Activated naive CD4-positive, alpha-beta T cell treated with anti-CD3 and anti-CD28 coated beads, Interleukin-2, amount 50 U/mL, for 24 hours (primary cell): ENCODE data around the gene NAE1.
A peak's percentile ranks its signal among the peaks of the same experiment; 100 is the strongest.

Experiments used
- H3K27ac Mint-ChIP-seq: one replicate; pipeline ENCODE4 v1.8.0; 2021; ENCODE audit warnings: mild to moderate bottlenecking, mixed read lengths
- H3K27me3 Mint-ChIP-seq: one replicate; pipeline ENCODE4 v1.8.0; 2021; ENCODE audit warnings: mixed read lengths
- H3K36me3 Mint-ChIP-seq: one replicate; pipeline ENCODE4 v1.8.0; 2021; ENCODE audit warnings: mixed read lengths
- H3K4me1 Mint-ChIP-seq: one replicate; pipeline ENCODE4 v1.8.0; 2021; ENCODE audit warnings: mixed read lengths
- H3K4me3 Mint-ChIP-seq: one replicate; pipeline ENCODE4 v1.8.0; 2021; ENCODE audit warnings: mild to moderate bottlenecking, mixed read lengths
- H3K9me3 Mint-ChIP-seq: one replicate; pipeline ENCODE4 v1.8.0; 2021; ENCODE audit warnings: mixed read lengths

Gene NAE1

DNA sequence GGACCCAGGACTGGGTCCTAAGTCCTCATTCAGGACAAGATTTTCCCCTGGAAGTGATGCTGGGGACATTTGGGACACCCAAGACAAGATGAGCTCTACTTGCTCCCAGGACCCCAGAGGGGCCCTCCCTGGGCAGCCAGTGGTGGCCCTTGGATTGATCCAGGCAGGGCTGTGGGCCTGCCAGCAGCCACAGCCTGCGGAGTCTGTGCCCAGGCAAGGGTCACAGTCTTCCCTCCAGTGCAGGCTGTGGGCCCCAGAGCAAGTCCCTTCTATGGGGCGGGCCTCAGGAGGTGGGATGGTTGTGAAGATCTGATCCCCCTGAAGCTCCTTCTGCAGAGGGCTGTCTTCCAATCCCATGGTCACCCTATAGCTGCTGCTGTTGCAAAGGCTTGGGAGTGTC, 26.0 kb upstream of the NAE1 start:
- no peaks in the 10 kb centered on the region for H3K9me3 Mint-ChIP-seq
- H3K27me3 Mint-ChIP-seq = no peaks in the 10 kb centered on the region
- H3K4me3 Mint-ChIP-seq = no peak overlapping the region
- H3K4me1 Mint-ChIP-seq = no peaks in the 10 kb centered on the region
- H3K27ac Mint-ChIP-seq = no peak overlapping the region
- H3K36me3 Mint-ChIP-seq = no peaks in the 10 kb centered on the region

DNA sequence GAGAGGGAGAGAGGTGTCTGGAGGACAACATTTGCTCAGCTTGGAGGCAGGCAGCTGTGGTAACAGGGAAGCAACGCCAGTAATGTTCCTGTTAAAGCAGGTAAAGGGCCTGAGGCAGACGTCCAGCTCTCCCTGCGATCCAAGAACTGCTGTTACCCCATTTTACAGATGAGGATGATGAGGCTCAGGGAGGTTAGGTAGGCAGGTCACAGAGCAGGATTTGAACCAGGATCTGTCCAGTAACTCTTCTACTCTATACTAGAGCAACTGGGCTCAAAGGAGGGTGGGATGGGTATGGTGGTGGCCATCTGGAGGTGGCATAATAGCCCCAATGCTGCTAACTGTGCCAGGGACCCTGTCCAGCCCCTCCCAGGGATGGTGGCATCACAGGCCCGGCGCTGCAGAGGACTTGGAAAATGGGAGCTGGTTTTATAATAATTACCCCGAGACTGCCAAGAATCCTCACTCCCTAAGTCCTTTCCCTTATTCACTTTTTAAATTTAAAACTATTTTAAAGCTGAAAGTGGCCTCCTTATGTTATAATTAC, 25.5 kb upstream of the NAE1 start:
- Mint-ChIP-seq H3K9me3 (no peaks in the 10 kb centered on the region), H3K27me3 (no peaks in the 10 kb centered on the region), H3K4me1 (no peaks in the 10 kb centered on the region), H3K4me3 (no peak overlapping the region), H3K27ac (no peak overlapping the region), H3K36me3 (no peaks in the 10 kb centered on the region)

DNA sequence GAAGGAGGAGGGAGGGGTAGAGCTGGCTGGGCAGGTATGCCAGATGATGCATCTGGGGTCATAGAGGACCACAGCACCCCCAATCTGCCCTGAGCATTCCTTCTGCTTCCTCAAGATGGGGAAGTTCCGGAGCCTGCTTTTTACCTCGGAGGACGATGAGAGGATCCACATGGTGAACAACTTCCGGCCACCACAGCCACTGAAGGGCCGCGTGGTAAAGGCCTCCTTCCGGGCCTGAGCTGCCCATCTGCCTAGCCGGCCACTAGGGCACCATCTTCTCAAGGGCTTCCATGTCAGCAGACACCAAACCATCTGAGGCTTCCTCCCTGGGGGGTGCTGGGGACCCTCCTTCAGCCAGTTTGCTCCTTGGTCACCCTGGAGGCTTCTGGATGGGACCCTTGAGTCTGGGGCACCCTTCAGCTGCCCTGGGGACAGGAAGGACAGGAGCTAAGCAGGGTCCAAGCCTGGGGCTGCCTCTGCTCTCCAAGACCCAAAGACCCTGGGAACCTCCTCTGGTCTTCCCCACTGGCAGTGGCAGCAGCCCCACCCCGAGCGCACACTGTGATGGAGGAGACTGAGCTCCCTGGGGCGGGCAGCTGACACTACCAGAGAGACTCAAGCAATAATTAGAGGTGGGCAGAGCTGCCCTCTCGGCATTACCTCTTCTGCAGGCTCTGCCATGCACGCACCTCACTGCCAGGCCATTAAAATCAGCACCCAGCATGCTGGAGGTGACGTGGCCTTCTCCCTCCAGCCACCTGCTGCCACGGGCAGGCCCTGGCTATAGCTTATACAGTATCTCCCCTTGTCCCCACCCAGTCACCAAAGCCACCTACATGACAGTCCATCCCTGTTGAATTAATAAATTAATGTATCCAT, 22.7 kb upstream of the NAE1 start:
- H3K36me3 Mint-ChIP-seq = no peaks in the 10 kb centered on the region

DNA sequence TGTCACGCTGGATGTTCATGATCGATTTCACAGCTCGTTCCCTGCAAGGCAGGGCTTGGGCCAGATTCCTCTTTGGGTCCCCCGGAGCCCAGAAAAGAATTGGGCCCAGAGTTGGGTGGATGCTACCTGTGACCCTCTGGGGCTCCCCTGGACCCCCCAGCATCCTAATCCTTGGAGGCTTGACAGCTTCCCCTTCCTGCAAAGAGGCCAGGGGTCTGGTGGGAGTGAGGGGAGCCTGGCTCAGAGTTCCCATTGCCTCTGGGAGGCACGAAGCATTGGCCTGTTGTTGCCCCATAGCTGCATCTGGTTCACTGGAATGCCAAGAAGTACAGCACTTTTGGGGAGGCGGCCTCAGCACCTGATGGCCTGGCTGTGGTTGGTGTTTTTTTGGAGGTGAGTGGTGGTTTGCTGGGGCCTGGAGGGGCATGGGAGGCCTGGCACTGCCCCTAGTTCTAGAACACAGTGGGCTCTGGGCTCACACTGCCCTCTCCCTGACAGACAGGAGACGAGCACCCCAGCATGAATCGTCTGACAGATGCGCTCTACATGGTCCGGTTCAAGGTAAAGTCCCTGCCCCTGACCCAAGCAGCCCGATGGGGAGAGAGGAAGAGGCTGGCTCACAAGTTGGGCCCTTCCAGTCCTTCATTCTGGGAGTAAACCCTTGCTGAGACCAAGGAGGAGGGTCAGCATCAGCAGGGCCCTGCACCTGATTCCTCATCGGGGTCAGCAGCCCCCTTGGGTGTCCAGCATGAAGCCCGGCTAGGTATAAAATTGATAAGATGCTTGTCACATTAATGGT, 20.6 kb upstream of the NAE1 start:
- Mint-ChIP-seq H3K4me1 (no peaks in the 10 kb centered on the region), H3K27ac (no peak overlapping the region)

More for the DNA sequence above, 22.7 kb upstream of the NAE1 start:
- Mint-ChIP-seq H3K27me3 (no peaks in the 10 kb centered on the region), H3K9me3 (no peaks in the 10 kb centered on the region), H3K27ac (no peak overlapping the region), H3K4me1 (no peaks in the 10 kb centered on the region), H3K4me3 (no peak overlapping the region)

DNA sequence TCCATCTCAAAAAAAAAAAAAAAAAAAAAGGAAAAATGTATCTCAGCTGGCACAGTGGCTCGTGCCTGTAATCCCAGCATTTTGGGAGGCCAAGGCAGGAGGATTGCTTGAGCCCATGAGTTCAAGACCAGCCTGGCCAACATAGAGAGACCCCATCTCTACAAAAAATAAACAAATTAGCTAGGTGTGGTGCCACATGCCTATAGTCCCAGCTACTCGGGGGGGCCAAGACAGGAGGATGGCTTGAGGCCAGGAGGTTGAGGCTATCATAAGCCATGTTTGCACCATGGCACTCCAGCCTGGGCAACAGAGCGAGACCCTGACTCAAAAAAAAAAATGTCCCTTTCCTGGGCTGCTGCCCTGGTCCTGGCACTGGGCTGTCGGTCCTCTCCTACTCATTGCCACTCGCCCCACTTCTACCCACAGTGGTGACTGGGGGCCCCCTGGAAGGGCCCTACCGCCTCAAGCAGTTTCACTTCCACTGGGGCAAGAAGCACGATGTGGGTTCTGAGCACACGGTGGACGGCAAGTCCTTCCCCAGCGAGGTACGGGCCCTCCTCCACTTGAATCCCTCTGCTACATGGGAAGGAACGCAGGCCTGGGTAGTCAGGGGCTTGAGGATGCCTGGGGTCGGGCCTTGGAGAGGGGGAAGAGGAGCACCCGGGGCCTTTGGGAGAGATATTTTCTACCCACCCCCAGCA, 19.5 kb upstream of the NAE1 start:
- Mint-ChIP-seq H3K4me1 (no peaks in the 10 kb centered on the region), H3K4me3 (no peak overlapping the region), H3K27me3 (peaks cover 10% of the 10 kb centered on the region), H3K9me3 (no peaks in the 10 kb centered on the region), H3K27ac (no peak overlapping the region), H3K36me3 (no peaks in the 10 kb centered on the region)

More for the DNA sequence above, 20.6 kb upstream of the NAE1 start:
- Mint-ChIP-seq H3K36me3 (no peaks in the 10 kb centered on the region), H3K9me3 (no peaks in the 10 kb centered on the region), H3K27me3 (peaks cover under 1% of the 10 kb centered on the region), H3K4me3 (no peak overlapping the region)

DNA sequence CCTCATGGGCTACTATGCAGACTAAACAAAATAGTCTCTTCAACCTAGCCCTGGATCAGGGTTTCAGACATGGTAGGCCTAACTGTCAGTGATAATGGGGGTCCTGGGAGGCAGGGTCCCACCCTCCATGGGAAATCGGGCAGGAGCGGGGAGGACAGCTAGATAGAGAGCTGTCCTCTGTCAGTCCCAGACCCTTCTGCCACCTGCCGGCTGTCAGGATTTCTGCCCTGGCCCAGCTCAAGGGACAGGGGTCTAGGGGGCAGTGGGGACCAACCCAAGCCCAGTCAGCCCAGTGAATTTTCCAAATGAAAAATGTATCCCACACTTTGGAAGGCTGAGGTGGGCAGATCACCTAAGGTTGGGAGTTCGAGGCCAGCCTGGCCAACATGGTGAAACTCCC, 18.8 kb upstream of the NAE1 start:
- H3K36me3 Mint-ChIP-seq = no peaks in the 10 kb centered on the region
- H3K27me3 Mint-ChIP-seq = peaks cover 14% of the 10 kb centered on the region
- no peak overlapping the region for H3K4me3 Mint-ChIP-seq
- no peak overlapping the region for H3K27ac Mint-ChIP-seq
- no peaks in the 10 kb centered on the region for H3K4me1 Mint-ChIP-seq
- H3K9me3 Mint-ChIP-seq = no peaks in the 10 kb centered on the region

DNA sequence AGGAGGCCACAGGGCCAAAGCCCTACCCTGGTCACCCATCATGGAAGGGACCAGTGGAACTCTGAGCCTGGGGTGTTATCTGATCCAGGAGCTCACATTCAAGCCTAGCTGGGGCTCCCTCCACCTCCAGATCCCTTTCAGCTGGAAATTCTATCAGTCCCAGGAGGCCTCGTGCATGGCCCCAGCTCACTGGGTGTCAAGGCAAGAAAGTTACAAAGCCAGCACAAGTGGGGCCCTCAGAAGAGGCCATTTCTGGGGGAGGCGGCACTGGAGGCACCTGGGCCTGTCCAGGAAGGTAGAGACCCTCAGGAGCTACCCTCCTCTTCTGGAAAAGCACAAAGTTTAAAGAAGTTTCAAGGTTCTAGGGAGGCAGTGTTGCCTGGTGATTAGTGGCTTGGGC, 18.2 kb upstream of the NAE1 start:
- H3K27me3 Mint-ChIP-seq = peaks cover 14% of the 10 kb centered on the region
- H3K4me3 Mint-ChIP-seq = no peak overlapping the region
- peaks cover under 1% of the 10 kb centered on the region for H3K4me1 Mint-ChIP-seq
- H3K9me3 Mint-ChIP-seq = no peaks in the 10 kb centered on the region
- no peak overlapping the region for H3K27ac Mint-ChIP-seq
- no peaks in the 10 kb centered on the region for H3K36me3 Mint-ChIP-seq

DNA sequence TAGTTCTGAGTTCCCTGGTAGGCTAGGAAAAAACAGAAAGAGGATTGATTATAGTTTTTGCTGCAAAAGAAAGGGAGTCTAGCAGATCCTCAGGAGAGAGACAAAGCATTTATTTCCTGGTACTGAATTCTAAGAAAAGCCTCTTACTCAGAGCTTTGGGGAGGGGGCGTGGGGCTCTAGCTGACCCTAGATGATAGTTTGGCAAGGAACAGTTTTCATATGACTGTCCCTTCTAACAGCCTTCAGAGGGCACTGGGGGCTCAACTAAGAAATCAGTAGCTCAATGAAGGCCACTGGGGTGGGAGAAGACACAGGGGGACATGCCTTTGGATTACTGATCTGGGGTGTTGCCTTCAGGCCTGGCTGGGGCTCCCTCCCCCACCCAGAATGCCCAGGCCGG, 17.4 kb upstream of the NAE1 start:
- no peaks in the 10 kb centered on the region for H3K9me3 Mint-ChIP-seq
- H3K4me3 Mint-ChIP-seq = no peak overlapping the region
- H3K27me3 Mint-ChIP-seq = peaks cover 21% of the 10 kb centered on the region
- H3K4me1 Mint-ChIP-seq = peaks cover 4% of the 10 kb centered on the region
- no peak overlapping the region for H3K27ac Mint-ChIP-seq
- H3K36me3 Mint-ChIP-seq = no peaks in the 10 kb centered on the region

DNA sequence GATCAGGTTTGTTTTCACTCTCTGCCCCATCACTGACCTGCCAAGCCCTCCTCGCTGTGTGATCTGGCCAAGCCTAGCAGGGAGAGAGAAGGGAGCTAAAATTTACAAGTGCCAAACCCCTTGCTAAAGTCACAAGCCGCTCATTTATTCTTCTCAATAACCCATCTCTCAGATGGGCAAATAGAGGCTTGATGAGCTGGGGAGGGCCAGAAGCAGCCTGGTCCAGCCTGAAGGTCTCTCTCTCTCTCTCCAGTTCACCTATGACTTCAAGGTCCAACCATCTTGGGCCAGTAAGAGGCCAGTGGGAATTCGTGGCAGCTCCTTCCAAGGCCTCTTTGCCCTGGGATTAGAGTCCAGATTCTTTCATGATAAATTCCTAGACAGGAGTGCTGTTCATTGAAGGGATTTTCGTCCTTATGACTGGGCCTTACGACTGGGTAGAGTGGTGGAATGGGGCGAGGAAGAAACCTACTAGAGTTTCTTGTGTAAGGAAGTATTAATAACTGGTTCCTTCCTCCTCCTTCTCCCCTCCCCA, 16.8 kb upstream of the NAE1 start:
- H3K36me3 Mint-ChIP-seq = no peaks in the 10 kb centered on the region
- H3K4me1 Mint-ChIP-seq = peaks cover 4% of the 10 kb centered on the region
- no peak overlapping the region for H3K27ac Mint-ChIP-seq
- H3K4me3 Mint-ChIP-seq = no peak overlapping the region
- no peaks in the 10 kb centered on the region for H3K9me3 Mint-ChIP-seq
- peaks cover 25% of the 10 kb centered on the region for H3K27me3 Mint-ChIP-seq

DNA sequence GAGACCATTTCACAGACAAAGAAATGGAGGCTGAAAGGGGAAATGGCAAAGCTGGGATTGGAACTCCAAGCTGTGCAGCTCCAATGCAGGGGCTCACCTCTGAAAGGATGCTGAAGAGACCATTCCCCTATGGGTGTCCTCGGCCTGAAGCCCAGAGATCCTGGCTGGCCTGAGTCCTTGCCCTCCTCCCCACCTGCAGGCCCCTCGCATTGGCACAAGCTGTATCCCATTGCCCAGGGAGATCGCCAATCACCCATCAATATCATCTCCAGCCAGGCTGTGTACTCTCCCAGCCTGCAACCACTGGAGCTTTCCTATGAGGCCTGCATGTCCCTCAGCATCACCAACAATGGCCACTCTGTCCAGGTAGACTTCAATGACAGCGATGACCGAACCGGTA, 16.1 kb upstream of the NAE1 start:
- no peak overlapping the region for H3K4me3 Mint-ChIP-seq
- H3K9me3 Mint-ChIP-seq = no peaks in the 10 kb centered on the region
- peaks cover 25% of the 10 kb centered on the region for H3K27me3 Mint-ChIP-seq

DNA sequence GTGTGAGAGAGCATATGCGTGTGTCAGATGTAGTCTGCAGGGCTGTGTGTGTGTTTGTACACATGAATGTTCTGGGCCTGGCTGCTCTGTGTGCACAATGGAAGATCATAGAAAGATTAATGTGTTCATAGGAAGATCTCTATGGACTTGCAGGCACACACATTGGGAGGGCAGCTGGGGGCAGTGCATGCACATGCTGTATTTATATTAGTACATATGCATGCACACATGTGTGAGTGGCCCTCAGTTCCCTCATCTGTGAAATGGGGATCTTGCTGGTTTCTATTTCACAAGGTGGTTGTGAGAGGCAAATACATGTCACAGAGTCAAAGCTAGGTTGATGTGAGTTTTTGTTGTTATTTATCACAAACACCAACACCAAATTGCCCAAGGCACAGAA, 15.5 kb upstream of the NAE1 start:
- no peaks in the 10 kb centered on the region for H3K9me3 Mint-ChIP-seq
- H3K27ac Mint-ChIP-seq = no peak overlapping the region
- H3K4me3 Mint-ChIP-seq = peak overlapping the region; percentile 51
- peaks cover 4% of the 10 kb centered on the region for H3K4me1 Mint-ChIP-seq
- peaks cover 26% of the 10 kb centered on the region for H3K27me3 Mint-ChIP-seq
- no peaks in the 10 kb centered on the region for H3K36me3 Mint-ChIP-seq

More for the DNA sequence above, 16.1 kb upstream of the NAE1 start:
- Mint-ChIP-seq H3K4me1 (peaks cover 4% of the 10 kb centered on the region), H3K27ac (no peak overlapping the region), H3K36me3 (no peaks in the 10 kb centered on the region)

DNA sequence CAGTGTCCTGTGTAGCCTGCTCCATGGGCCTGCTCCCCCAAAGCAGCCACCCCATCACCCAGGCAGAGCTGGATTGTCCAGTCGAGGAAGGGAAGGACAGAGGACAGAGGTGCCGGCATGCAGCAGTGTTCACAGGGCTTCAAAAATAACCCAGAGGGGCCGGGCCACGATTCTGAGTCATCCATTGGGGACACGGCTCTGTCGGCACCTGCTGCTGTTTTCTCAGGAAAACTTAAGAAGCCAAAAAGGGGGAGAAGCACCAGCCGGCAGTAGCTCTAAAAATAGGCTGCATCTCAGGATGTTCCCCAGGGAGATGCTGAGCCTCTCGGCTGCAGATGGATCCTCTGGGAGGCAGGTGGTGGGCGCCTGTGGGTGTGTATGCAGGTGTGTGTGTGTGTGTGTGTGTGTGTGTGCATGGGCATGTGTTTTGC, 15.0 kb upstream of the NAE1 start:
- Mint-ChIP-seq H3K36me3 (no peaks in the 10 kb centered on the region), H3K27ac (no peak overlapping the region), H3K4me3 (peak overlapping the region; percentile 51), H3K4me1 (peaks cover 4% of the 10 kb centered on the region), H3K27me3 (peaks cover 26% of the 10 kb centered on the region), H3K9me3 (no peaks in the 10 kb centered on the region)

DNA sequence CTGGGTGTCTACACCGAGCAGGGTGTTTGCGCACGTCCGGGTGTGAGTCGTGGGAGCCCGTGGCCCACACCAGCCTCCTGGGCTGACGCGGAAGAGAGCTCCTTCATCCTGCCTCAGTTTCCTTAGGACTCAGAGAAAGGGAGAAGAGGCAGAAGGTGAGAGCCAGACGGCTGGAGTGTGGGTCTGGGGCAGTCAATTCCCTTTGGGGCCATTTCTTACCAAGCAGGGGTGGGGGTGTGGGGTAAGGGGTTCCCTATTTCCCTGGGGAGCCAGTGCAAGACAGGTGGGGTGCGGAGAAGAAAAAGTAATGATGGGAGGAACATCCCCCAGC, 14.3 kb upstream of the NAE1 start:
- H3K36me3 Mint-ChIP-seq = no peaks in the 10 kb centered on the region
- no peak overlapping the region for H3K4me3 Mint-ChIP-seq
- peaks cover 4% of the 10 kb centered on the region for H3K4me1 Mint-ChIP-seq
- H3K27me3 Mint-ChIP-seq = peaks cover 26% of the 10 kb centered on the region
- H3K9me3 Mint-ChIP-seq = no peaks in the 10 kb centered on the region
- H3K27ac Mint-ChIP-seq = no peak overlapping the region

DNA sequence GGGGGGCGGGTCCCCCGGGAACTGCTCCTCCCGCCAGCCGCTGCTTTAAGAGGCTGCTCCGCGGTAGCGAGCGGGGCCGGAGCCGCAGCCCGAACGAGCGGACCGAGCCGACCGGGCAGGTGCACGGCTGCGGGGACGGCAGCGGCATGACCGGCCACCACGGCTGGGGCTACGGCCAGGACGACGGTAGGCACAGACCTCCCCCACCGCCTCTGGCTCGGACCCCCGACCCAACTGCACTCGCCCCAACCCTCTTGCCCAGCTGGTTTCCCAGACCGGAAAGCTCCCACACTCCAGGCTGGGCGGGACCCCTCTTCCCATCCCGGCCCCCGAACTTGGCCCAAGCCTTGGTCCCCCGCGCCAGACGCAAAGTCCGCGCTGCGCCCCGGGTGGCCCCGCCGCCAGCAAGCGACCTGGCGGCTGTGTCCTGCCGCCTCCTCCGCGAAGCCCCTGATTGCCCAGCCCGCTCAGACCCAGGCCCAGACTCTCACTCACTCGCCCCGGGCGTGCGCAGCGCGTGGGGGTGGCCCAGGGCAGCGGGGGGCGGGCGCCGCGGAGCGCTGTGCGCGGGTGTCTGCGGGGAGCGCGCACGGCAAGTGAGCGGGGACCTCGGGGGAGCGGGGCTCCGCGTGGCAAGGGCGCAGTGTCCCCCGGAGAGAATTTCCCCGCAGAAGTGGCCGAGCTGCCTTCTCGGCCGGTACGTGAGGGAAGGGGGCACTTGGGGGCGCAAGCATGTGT, 13.7 kb upstream of the NAE1 start, which contains the start of gene CA7:
Gene CA7 (plus strand): TSS at position 73 of the 738 bp plus-strand sequence. CDS start 74 bp downstream, at position 147.
- H3K27me3 Mint-ChIP-seq = peaks cover 26% of the 10 kb centered on the region
- no peaks in the 10 kb centered on the region for H3K36me3 Mint-ChIP-seq
- H3K27ac Mint-ChIP-seq = no peak within 1 kb of the TSS
- H3K4me1 Mint-ChIP-seq = peaks cover 4% of the 10 kb centered on the region
- H3K9me3 Mint-ChIP-seq = no peaks in the 10 kb centered on the region
- peak within 1 kb of the TSS; percentile 75 for H3K4me3 Mint-ChIP-seq

DNA sequence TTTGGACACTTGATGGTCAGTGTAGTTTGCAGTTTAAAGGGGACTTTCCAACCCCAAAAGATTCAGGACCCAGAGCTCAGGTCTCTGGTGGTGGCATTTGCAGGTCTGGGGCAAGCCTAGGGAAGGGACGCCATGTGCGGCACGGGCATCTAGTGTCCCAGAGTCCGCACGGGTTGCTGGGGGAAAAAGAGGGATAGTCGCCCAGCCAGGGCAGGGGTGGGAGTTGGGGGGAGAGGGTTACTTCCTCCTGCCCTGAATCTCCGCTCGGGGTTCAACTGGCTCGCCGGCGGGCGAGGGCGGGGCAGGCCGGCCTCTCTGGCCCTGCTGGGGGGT, 13.2 kb upstream of the NAE1 start:
- H3K36me3 Mint-ChIP-seq = no peaks in the 10 kb centered on the region
- H3K27ac Mint-ChIP-seq = no peak overlapping the region
- H3K9me3 Mint-ChIP-seq = no peaks in the 10 kb centered on the region
- peak overlapping the region; percentile 75 for H3K4me3 Mint-ChIP-seq
- peaks cover 4% of the 10 kb centered on the region for H3K4me1 Mint-ChIP-seq
- H3K27me3 Mint-ChIP-seq = peaks cover 28% of the 10 kb centered on the region
